ENCODE measurements around the gene ABITRAM.
"Not testable (repeated sequence)": the region's sequence is repeated elsewhere in the genome, so short reads cannot be mapped to it uniquely, and the experiment has no call there.

Gene ABITRAM, protein sequence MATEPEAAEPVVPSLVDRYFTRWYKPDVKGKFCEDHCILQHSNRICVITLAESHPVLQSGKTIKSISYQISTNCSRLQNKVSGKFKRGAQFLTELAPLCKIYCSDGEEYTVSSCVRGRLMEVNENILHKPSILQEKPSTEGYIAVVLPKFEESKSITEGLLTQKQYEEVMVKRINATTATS

GRCh38 chr9:108934323-108934893 lies at the start of gene ABITRAM:
ABITRAM (plus strand) TSS chr9:108934400; CDS start chr9:108934487, 87 bp downstream.
- peak; percentile 57 for DNase-seq

DNA sequence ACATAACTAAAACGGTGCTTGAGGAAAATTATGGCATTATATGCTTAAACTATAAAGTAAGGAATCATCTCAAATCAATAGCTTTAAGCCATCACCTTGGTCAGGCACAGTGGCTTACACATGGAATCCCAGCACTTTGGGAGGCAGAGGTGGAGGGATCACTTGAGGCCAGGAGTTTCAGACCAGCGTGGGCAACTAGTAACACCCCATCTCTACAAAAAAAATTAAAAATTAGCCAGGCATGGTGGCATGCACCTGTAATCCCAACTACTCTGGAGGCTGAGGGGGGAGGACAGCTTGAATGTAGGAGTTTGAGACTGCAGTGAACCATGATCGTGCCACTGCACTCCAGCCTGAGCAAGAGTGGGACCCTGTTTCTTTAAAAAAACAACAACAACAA lies 49.5 kb upstream of the ABITRAM start:
- no peak for DNase-seq

GRCh38 chr9:108885643-108886348 lies 48.4 kb upstream of the ABITRAM start:
- peak; percentile 7 for DNase-seq

DNA sequence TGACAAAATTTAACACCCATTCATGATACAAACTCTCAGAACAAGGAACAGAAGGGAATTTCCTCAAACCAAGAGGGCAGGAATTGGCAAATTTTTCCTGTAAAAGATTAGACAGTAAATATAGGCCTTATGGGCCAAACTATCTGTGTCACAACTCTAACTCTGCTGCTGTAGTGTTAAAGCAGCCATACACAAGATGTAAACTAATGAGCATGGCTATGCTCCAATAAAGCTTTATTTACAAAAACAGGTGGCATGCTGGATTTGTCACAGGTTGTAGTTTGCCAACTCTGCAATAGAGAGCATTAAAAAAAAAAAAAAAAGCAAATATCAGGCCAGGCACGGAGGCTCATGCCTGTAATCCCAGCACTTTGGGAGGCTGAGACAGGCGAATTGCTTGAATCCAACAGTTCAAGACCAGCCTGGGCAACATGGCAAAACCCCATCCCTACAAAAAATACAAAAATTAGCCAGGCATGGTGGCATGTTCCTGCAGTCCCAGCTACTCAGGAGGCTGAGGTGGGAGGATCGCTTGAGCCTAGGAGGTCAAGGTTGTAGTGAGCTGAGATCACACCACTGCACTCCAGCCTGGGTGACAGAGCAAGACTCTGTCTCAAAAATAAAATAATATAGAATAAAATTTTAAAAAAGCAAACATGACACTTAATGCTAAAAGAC lies 47.5 kb upstream of the ABITRAM start:
- DNase-seq = not testable (repeated sequence)

DNA sequence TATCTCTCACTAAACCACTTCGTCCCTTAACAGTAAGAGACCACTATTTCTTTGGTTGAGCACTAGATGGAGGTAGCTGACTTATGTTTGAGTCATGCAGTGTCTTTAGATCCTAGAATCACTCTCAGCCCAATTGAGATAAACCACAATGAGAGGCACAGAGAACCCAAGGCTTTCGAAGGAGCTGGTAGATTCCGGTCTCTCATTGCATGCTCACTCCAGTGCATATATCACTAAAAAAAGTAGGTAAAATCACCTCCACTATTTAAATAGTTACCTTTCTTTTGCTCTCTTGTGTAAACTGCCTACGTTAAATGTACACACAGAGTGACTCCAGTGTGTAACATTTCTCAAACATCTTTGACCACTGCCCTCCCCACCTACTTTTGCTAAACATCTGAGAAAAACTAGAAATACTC lies 44.5 kb upstream of the ABITRAM start:
- no peak for DNase-seq

DNA sequence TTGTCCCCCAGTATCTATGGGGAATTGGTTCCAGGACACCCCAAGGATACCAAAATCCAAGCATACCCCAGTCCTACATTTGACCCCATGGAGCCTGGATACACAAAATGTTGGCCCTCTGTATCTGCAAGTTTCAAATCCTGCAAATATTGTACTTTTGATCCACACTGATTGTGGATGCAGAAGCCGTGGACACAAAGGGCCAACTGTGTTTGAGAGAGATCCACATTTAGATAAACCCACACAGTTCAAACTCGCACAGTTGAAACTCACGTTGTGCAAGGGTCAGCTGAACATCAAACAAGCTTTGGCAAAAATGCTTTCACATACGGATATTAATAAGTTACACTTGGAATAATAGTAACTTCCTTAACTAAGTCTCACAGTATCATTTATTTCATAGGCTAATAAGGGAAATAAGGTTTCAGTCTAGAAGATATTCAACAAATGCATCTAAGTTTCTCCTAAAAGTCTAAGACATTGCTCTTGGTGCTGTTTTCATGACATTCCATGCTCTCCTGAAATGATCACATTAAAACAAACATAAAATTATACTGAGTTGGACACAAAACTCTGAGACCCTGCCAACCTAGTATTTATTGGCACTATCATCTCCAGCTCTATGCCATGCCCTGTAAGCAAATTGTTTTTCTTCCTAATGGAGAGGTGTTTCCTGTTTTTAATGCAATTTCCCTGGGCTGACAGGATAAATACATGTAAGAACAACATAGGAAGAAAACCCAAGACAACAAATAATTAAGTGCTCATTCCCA lies 39.8 kb upstream of the ABITRAM start:
- no peak for DNase-seq

DNA sequence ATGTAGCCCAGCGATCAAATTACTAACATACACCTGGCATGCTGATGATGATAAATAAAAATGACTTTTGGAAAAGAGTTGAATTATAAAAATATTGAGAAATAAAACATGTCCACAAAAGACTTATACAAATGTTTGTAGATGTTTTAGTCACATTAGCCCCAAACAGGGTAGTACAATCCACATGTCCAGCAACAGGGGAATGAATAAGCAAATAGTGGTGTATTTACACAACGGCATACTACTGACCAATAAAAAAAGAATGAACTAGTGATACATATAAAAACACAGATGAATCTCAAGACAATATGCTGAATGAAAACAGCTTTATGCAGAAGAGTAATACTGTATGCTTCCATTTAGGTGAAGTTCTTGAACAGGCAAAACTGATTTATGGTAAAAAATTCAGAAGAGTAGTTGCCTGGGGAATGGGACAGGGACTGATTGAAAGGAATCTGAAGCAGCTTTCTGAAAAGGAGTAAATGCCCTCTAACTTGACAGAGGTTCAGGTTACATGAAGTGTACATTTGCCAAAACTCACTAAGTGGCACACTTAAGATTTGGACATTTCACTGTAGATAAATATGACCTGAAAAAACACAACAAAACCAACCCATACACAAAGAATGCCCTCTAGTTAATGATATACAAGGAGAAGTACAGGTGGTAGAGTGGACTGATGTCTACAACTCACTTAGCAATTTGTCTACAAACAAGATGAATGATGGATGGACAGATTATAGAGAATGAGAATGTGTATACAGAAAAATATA lies 36.7 kb upstream of the ABITRAM start:
- DNase-seq = no peak

GRCh38 chr9:108899023-108899695 lies 35.0 kb upstream of the ABITRAM start:
- not testable (repeated sequence) for DNase-seq

- peak; percentile 29 for DNase-seq
These were observed 34.0 kb upstream of the ABITRAM start for GRCh38 chr9:108900176-108900575.

GRCh38 chr9:108903420-108904103 lies 30.6 kb upstream of the ABITRAM start:
- no peak for DNase-seq

GRCh38 chr9:108904161-108904560 lies 30.0 kb upstream of the ABITRAM start:
- no peak for DNase-seq

DNA sequence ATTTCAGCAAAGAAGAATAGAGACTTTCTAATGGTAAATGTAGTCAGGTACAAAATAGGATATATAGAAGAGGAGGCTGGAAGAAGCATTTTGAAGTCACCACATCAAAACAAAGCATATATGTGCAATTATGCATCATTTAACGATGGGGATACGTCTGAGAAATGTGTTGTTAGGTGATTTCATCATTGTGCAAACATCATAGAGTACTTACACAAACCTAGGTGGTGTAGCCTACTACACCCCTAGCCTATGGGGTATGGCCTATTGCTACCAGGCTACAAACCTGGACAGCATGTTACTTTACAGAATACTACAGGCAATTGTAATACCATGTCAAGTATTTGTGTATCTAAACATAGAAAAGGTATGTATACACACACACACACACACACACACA lies 28.7 kb upstream of the ABITRAM start:
- DNase-seq = no peak

DNA sequence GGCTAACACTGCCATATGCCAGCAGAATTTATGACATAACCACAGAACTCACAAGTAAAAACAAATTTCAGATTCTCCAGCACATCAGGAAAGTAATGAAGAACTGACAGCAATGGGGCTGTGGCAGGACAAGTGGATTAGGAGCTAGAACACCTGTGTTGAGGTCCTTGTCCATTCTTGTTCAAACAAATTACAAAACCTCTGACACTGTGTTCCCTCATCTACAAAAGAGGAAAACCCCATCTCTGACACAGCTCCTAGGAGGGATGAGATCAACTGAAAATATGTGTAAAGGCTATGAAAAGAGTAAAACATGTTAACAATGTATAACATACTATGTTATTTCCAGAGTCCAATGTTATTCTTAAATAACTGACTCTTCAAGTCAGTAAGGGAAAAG lies 23.8 kb upstream of the ABITRAM start:
- DNase-seq = no peak

GRCh38 chr9:108910914-108911313 lies 23.3 kb upstream of the ABITRAM start:
- no peak for DNase-seq

DNA sequence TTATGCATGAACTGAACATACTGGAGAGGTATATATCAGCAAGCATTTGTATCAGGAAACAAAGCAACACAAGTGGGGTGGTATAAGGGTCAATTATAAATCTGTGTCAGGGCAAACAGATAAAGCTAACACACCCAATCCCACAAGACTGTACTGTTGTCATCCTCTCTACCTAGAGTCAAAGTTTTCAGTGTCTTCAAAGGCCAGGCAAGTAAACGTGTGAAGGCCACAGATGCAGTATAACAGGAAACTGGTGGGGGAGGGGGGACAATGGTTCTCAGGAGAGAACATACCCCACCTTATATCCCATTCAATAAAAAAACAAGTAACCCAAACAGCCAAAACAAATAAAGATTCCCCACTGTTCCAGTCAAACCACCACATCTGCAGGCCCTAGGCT lies 22.4 kb upstream of the ABITRAM start:
- no peak for DNase-seq

GRCh38 chr9:108913391-108913790 lies 20.8 kb upstream of the ABITRAM start:
- no peak for DNase-seq

DNA sequence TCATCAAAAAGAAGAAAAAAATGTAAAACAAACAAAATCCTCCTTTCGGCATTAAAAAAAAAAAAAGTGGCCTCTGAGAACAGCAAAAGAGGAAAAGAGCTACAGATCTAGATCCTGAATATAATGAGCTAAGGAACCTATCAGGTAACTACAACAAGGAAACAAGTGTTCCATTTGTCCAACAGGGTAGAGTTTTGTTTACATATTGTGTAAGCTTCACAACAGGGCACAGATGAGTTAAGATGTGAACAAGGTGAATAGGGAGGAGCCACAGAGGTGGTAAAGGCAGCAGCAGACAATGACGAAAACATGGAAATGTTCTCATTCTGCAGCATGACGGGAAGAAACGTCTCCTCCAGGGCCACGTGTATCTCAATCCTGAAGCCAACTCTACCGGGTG lies 14.7 kb upstream of the ABITRAM start:
- DNase-seq = no peak

GRCh38 chr9:108920401-108920800 lies 13.8 kb upstream of the ABITRAM start:
- DNase-seq = not testable (repeated sequence)

- DNase-seq = no peak
These were observed 13.0 kb upstream of the ABITRAM start for GRCh38 chr9:108921200-108921599.

DNA sequence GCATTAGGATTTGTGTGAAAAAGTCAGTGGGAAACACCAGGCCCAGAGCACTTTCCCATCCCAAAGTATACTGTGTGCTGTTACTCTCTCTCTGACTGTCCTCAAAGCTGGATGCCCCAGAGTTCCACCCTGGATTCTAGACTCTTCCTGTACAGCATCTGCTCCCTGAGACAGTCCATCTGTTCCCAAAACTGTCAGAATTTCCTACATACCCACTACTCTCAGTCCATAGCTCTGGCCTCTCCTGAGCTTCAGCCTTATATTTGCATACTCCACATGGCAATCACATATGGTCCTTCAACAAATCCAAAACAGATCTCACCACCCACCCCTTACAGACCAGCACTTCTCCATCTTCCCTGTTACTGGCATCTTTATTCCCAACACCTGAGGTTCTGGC lies 9.7 kb upstream of the ABITRAM start:
- no peak for DNase-seq

DNA sequence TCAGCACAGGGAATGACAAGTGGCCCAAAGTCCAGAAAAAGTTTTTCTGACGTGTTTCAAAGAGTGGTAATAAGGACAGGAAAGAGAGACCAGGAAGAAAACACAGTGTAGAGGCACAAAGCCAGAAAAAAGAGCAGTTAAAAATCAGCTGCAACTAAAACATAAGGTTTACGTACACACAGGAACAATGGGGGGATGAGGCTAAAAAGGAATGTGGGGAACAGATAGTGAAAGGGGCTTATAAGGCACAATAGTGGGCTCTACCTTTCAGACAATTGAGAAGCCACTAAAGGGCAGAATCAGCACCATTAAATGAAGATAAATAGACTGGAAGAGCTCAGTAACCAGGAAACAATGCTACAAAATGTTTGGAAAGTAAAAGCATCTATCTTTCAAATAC lies 5.8 kb upstream of the ABITRAM start:
- no peak for DNase-seq

Measured in NCI-H1436 treated with DMSO at 0.1 percent for 48 hours (cell line).